H1 (cell line): ENCODE results near the gene LHX5. TPM values are rescaled to one million over a fixed set of nuclear protein-coding genes. Genes with fewer than 3 reads are reported as not detected.

Experiments used
- SUZ12 ChIP-seq: fragments of 200-600 bp; sonication (generic); IDR thresholded peaks from 2 replicates; pipeline ENCODE4 v1.6.1; 2012; ENCODE audit warnings: mild to moderate bottlenecking, inconsistent platforms, low read length, moderate library complexity, mixed read lengths
- polyA plus RNA-seq, 7 experiments: library from polyadenylated mRNA; depleted of rRNA in 3 of 7; stranded (reverse) in 5 of 7; unstranded in 2 of 7; fragments of >200 nt in 5 of 7; fragments of 200-250 nt in 2 of 7; gene quantifications; 1 replicate in 5 of 7; 2 replicates in 1 of 7; 4 replicates in 1 of 7; pipeline versions ENCODE4 v1.2.1 to v1.2.3, GENCODE V29; 2011 to 2013; ENCODE audit warnings: missing spikeins in 2 of 7, mixed read lengths in 2 of 7
- total RNA-seq: library from RNA; stranded (reverse); fragmentation: NEBNext Ultra II Directional; extraction: Animal tissue kit (Norgen Biotek cat#: 25700); gene quantifications from 2 replicates; pipeline ENCODE4 v1.2.1, GENCODE V29; 2021

Gene LHX5
- total and polyA plus RNA-seq, 2 of the 8 experiments (the other 6 are each of a cell fraction or from before 2014, with no cell fraction given): 0.47 to 1.1 TPM

GRCh38 chr12:113466454-113467141 lies 5.1 kb downstream of the LHX5 start (continued):
- TF ChIP-seq SUZ12: peak; percentile 97
